Mesothelial cell of epicardium (in vitro differentiated cells): ENCODE results near the gene PDE4D. TPM values are rescaled to one million over a fixed set of nuclear protein-coding genes. Genes with fewer than 3 reads are reported as not detected.

Experiments
- DNase-seq, 2 experiments: peaks; one replicate each; pipeline ENCODE4 v3.0.0; 2021; ENCODE audit warnings: low spot score in 2 of 2; ENCODE audit not compliant: unreplicated experiment in 2 of 2
- H3K27ac Mint-ChIP-seq: 2 replicates; pipeline ENCODE4 v1.8.0; 2021; ENCODE audit warnings: mixed read lengths
- H3K27me3 Mint-ChIP-seq: 2 replicates; pipeline ENCODE4 v1.8.0; 2021; ENCODE audit warnings: low read depth, mixed read lengths
- H3K36me3 Mint-ChIP-seq: 2 replicates; pipeline ENCODE4 v1.8.0; 2021; ENCODE audit warnings: mixed read lengths
- H3K4me1 Mint-ChIP-seq: 2 replicates; pipeline ENCODE4 v1.8.0; 2021; ENCODE audit warnings: mixed read lengths
- H3K4me3 Mint-ChIP-seq: 2 replicates; pipeline ENCODE4 v1.8.0; 2021; ENCODE audit warnings: mild to moderate bottlenecking, moderate library complexity, mixed read lengths
- H3K9me3 Mint-ChIP-seq: 2 replicates; pipeline ENCODE4 v1.8.0; 2021; ENCODE audit warnings: mixed read lengths
- total RNA-seq: library from RNA; stranded (reverse); gene quantifications from 3 replicates; pipeline ENCODE4 v1.2.1, GENCODE V29; 2021
- TF ChIP-seq, protein P1 (sequence below): fragments of 200-600 bp; sonication (generic); IDR thresholded peaks from one replicate; pipeline ENCODE4 v1.5.0; 2021; ENCODE audit warnings: antibody characterized with exemption; ENCODE audit not compliant: unreplicated experiment

Gene PDE4D
- total RNA-seq, 1 donor from 2014 or later = 105 TPM

DNA sequence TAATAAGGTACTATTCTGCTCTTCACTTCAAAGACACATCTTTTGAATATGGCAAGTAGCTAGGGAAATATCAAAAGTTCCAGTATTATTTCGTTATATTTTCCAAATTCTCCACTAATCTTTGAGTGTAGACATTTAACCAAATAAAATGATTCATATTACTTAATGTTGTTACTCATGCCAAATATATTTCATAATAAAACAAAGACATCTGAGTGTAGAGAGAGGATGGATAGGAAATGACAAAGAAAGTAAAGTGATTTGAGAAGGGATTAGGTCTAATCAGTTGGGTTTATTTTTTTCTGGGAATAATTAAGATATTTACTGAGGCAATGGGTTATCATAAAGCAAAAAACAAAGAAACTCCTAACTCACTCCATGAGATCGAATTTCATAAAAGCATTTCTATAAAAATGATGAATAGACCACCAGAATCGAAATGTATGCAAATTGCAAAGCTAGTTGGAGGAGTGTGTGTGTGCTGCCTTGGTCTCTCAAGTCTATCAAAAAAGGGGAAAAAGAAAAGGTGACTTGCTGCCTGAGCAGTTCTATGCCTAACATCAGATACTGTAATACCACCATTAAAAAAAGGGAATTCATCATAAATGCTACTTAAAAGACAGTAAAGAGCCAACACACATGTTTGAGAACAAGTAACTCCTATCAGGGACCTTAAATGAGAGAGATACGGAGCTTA is 255.5 kb downstream of the PDE4D start:
- TF ChIP-seq, protein P1, sequence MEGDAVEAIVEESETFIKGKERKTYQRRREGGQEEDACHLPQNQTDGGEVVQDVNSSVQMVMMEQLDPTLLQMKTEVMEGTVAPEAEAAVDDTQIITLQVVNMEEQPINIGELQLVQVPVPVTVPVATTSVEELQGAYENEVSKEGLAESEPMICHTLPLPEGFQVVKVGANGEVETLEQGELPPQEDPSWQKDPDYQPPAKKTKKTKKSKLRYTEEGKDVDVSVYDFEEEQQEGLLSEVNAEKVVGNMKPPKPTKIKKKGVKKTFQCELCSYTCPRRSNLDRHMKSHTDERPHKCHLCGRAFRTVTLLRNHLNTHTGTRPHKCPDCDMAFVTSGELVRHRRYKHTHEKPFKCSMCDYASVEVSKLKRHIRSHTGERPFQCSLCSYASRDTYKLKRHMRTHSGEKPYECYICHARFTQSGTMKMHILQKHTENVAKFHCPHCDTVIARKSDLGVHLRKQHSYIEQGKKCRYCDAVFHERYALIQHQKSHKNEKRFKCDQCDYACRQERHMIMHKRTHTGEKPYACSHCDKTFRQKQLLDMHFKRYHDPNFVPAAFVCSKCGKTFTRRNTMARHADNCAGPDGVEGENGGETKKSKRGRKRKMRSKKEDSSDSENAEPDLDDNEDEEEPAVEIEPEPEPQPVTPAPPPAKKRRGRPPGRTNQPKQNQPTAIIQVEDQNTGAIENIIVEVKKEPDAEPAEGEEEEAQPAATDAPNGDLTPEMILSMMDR = no peak
- H3K27ac Mint-ChIP-seq = peak overlapping the region; percentile 65
- H3K9me3 Mint-ChIP-seq = peaks cover 33% of the 10 kb centered on the region
- H3K36me3 Mint-ChIP-seq = peaks cover 47% of the 10 kb centered on the region
- H3K4me3 Mint-ChIP-seq = no peak overlapping the region
- H3K27me3 Mint-ChIP-seq = no peaks in the 10 kb centered on the region
- H3K4me1 Mint-ChIP-seq = peaks cover 36% of the 10 kb centered on the region
- DNase-seq = no peak

DNA sequence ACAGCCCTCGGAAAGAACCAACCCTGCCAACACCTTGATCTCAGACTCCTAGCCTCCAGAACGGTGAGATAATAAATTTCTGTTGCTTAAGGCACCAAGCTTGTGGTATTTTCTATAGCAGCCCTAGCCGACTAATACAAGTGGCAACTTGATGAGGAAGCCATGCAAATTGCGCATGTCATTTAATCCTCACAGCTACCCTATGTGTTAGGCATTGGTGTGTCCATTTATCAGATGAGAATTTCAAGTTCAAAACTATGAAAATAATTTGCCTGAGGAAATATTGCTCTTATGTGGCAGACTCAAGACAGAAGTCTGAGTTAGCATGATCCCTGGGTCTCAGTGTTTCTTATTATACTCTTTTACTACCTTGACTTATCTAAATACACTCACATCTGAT is 264.0 kb downstream of the PDE4D start:
- Mint-ChIP-seq H3K4me3 (no peak overlapping the region), H3K9me3 (peaks cover 29% of the 10 kb centered on the region), H3K36me3 (peaks cover 37% of the 10 kb centered on the region), H3K4me1 (peaks cover 3% of the 10 kb centered on the region), H3K27ac (no peak overlapping the region), H3K27me3 (no peaks in the 10 kb centered on the region)
- DNase-seq = no peak
- TF ChIP-seq, protein P1 = no peak

DNA sequence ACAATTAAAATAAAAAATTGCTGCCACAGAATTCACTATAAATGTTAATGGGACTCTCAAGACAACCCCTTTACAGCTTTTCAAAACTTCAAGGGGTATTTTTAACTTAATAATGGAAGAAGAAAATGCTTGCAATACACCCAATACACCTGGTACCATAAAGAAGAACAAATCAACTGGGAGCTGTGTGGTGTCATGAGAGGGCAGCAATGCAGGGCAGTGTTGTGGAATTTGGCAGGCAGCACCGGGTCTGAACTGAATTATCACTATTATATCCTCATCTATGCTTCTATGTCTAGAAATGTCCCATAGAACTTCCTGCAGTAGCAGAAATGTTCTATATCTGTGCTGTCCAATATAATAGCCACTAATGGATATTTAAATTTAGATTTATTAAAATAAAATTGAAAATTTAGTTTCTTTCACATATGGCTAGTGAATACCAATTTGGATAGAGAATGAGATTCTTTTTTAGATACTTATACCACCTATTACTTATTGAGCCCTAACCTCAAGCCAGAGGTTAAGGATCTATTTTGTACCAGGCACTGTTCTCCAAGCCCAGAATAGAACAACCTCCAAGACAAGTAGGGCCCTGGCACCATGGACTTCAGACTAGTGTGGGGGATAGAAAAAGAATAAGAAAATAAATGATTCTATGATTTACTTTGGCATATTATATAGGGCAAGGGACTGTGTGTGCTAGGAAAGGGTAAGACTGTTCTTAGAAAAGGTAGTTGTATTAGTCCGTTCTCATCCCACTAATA is 265.3 kb downstream of the PDE4D start:
- Mint-ChIP-seq H3K27me3 (no peaks in the 10 kb centered on the region), H3K27ac (no peak overlapping the region), H3K4me1 (peaks cover 3% of the 10 kb centered on the region), H3K36me3 (peaks cover 24% of the 10 kb centered on the region), H3K4me3 (no peak overlapping the region), H3K9me3 (peaks cover 18% of the 10 kb centered on the region)
- TF ChIP-seq, protein P1 = no peak
- DNase-seq = no peak

DNA sequence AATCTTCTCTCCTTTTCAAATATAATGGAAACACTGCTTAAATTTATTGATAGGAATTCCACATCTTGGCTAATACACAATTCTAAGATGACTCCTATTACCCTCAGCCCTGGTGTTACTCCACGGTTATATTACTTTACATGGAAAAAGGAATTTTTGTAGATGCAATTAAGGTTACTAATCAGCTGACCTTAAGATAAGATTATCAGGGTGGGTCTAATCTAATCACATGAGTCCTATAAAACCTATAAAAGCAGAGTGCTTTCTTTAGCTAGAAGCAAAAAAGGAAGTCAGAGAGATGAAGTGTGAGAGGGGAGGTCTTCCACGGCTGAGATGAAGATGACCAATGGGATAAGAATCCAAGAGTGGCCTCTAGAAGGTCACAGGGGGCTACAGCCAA is 268.6 kb downstream of the PDE4D start:
- Mint-ChIP-seq H3K27ac (no peak overlapping the region), H3K9me3 (peaks cover 6% of the 10 kb centered on the region), H3K27me3 (no peaks in the 10 kb centered on the region), H3K36me3 (peaks cover 11% of the 10 kb centered on the region), H3K4me3 (no peak overlapping the region), H3K4me1 (peaks cover 5% of the 10 kb centered on the region)
- DNase-seq = no peak
- TF ChIP-seq, protein P1 = no peak

DNA sequence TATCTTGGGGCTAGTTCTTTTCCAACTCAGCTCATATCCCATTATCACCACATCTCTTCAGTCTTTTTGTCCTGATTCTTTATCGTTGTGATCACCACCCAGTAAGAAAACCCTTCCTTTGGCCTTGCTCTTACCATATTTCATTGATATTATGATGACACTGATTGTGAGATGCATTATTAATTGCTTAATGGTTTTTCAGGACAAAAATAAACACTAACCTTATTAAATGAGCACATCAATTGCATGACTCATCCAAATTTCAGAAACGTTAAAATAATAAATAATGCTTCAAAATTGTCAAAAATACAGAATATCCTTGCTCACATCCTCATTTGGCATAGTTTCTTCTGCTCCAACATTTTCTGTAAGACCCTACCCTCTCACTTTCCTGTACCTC is 270.7 kb downstream of the PDE4D start:
- H3K36me3 Mint-ChIP-seq = peaks cover 10% of the 10 kb centered on the region
- H3K27me3 Mint-ChIP-seq = no peaks in the 10 kb centered on the region
- no peak overlapping the region for H3K27ac Mint-ChIP-seq
- peaks cover 5% of the 10 kb centered on the region for H3K4me1 Mint-ChIP-seq
- TF ChIP-seq, protein P1 = no peak
- peaks cover 3% of the 10 kb centered on the region for H3K9me3 Mint-ChIP-seq
- no peak overlapping the region for H3K4me3 Mint-ChIP-seq
- no peak for DNase-seq
